GM18517 (cell line): ENCODE data around the gene SLC8A2.
"Not testable (repeated sequence)": the region's sequence is repeated elsewhere in the genome, so short reads cannot be mapped to it uniquely, and the experiment has no call there.

Experiments used
- ATAC-seq: cut with Tn5 transposase; IDR thresholded peaks from one replicate; pipeline ENCODE4 v1.9.1; 2021; ENCODE audit warnings: mild to moderate bottlenecking, moderate library complexity; ENCODE audit not compliant: unreplicated experiment

The SLC8A2 gene

DNA sequence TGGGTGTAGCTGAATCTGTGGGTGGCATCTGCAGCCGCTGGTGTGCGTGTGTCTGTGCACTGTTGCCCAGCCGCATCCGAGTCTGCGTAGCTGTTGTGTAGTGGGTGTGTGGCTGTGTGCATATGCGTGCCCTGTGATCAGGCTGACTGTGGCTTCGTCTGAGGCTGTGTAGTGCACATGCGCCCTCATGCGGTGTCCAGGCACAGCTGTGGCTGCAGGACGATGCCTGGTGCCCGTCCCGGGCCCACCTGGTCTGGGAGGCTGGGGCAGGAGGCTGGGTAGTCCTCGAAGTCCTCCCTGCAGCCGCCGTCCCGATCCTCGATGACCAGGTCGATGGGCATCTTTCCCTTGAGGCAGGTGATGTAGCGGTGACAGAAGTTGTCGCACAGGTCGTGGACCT is 57.2 kb downstream of the SLC8A2 start:
- ATAC-seq: no peak

DNA sequence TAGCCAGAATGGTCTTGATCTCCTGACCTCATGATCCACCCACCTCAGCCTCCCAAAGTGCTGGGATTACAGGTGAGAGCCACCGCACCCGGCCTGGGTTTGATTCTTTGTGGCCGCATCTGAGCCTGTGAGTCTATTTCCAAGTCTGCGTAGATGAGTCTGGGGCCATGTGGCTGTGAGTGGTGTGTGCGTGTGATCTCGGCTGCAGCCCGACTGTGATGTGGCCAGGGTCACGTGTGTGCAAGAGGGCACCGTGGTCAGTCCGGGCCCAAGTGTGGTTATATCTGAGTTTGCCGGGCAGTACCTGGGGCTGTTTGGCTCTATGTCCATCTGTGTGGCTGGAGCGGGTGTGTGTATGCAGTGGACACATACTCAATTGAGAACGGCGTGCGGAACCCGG is 57.8 kb downstream of the SLC8A2 start:
- no peak for ATAC-seq

DNA sequence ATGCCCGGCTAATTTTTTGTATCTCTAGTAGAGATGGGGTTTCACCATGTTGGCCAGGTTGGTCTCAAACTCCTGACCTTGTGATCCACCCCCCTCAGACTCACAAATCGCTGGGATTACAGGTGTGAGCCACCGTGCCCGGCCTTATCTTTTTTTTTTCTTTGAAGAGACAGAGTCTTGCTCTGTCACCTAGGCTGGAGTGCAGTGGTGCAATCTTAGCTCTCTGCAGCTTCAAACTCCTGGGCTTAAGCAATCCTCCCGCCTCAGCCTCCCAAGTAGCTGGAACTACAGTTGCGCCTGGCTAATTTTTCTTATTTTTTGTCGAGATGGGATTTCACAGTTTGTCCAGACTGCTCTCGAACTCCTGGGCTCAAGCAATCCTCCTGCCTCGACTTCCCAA is 60.0 kb downstream of the SLC8A2 start:
- not testable (repeated sequence) for ATAC-seq

DNA sequence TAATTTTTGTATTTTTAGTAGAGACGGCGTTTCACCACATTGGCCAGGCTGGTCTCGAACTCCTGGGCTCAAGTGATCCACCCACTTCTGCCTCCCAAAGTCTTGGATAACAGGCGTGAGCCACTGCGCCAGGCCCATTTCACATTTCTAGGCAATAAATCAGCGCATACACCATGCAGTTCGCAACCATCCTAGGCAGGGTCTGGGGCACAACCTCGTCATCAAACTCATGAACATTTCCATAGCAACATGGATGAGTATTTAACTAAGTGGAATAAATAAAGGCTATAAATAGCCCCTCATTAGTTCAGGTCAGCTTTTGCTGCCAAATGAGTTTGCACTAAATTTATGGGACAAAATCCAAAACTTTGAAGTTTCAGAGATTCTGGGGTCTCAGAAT is 60.6 kb downstream of the SLC8A2 start:
- ATAC-seq: no peak

DNA sequence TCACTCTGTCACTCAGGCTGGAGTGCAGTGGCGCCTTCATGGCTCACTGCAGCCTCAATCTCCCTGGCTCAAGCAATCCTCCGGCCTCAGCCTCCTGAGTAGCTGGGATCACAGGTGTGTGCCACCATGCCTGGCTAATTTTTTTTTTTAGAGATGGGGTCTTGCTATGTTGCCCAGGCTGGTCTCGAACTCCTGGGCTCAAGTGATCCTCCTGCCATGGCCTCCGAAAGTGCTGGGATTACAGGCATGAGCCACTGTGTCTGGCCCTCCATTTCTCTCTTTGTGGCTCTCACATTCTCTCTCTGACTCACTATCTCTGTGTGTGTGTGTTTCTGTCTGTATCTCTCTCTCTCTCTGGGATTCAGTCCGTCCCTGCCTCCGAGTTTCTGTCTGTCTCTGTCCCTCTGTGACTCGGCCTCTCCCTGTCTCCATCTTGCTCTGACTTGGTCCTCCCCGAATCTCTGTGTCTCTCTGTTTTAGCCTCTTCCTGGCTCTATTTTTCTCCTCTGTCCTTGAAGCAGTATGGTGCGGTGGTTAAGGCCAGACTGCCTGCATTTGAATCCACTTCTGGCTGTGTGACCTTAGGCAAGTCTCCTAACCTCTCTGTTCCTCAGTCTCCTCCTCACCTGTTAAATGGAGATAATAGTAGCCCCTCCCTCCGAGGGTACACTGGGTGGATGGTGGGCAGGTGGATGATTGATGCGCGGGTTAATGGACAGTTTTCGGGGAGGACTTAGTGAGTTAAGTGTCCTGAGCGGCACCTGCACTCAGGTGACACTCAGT is 63.3 kb downstream of the SLC8A2 start:
- no peak for ATAC-seq

DNA sequence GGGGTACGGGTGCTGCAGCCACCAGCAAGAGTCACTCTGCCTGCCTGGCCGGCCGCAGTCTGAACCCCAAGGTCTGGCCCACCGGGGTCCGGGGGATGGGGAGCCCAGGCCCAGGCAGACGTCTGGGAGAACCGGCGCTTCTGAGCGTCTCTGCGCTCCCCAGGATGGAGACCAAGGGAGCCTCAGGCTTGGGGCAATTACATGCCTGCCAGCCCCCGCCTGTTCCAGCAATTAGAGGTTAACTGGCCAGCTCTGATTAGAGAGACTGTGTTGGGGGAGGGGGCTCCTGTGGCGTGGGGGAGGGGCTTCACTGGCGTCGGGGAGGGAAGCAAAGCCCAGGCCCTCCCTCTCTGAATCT is 64.3 kb downstream of the SLC8A2 start:
- no peak for ATAC-seq

DNA sequence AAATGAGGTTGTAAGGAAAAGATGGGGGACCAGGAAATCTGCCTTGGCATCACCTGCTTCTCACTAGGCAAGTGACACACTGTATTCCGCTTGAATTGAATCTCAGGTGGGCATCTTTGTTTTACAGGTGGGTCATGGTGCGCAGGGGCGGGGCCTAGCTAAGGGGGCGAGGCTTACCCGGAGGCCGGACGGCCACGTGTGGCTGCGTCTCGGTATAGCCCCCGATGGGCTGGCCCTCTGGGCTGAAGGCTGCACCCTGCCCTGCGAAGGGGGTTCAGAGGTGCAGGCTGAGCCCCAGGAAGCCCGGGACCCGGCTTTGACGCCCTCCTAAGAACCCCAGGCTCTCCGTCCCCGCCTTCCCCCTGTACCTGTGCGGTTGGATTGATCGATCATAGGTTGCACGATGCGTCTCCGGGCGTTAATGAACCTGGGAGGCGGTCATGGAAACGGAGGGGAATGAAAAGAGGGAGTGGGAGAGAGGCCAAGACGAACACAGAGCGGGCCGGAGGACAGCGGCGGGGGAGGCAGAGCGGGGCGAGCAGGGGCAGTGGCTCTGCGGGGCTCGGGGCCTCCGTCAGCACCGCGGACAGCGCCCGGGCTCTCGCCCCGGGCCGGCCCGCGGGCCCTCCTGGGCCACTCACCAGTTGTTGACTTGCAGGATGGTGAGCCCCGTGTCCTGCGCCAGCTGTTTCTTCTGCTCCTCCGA is 64.8 kb downstream of the SLC8A2 start:
- no peak for ATAC-seq

DNA sequence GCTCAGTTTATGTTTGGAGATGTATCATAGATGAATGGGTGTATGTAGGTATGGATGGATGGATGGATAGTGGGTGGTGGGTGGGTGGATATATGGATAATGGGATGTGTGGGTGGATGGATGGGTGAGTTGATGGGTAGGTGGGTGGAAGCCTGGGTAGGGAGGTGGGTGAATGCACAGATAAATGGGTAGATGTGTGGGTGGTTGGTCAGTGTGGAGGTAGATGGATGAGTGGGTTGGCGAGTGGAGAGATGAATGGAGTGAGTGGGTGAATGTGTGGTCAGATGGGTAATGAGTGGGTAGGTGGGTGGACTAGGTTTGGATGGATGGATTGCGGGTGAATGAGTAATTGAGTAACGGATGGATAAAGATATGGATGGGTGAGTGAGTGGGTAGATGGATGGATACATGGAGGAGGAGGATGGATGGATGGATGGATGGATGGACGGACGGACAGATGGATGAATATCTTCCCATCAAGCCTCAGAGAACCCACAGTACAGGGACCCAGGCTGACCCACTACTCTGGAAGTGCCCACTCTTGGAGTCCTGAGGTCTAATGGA is 65.8 kb downstream of the SLC8A2 start:
- ATAC-seq: no peak

DNA sequence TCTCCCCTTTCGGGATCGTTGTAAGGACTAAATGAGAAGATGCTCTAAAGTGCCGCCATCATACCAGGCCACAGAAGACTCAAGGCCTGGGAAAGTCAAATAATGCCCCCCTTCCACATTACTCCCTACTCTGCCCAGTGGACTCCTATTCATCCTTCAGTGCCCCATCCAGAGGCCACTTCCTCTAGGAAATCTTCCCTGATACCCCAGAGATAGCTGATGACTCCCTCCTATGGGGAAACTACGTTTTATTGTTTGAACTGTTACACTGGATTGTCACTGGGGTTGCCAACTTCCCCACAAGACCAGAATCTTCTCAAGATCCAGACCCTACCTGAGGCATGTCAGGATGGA is 66.5 kb downstream of the SLC8A2 start:
- ATAC-seq: no peak

DNA sequence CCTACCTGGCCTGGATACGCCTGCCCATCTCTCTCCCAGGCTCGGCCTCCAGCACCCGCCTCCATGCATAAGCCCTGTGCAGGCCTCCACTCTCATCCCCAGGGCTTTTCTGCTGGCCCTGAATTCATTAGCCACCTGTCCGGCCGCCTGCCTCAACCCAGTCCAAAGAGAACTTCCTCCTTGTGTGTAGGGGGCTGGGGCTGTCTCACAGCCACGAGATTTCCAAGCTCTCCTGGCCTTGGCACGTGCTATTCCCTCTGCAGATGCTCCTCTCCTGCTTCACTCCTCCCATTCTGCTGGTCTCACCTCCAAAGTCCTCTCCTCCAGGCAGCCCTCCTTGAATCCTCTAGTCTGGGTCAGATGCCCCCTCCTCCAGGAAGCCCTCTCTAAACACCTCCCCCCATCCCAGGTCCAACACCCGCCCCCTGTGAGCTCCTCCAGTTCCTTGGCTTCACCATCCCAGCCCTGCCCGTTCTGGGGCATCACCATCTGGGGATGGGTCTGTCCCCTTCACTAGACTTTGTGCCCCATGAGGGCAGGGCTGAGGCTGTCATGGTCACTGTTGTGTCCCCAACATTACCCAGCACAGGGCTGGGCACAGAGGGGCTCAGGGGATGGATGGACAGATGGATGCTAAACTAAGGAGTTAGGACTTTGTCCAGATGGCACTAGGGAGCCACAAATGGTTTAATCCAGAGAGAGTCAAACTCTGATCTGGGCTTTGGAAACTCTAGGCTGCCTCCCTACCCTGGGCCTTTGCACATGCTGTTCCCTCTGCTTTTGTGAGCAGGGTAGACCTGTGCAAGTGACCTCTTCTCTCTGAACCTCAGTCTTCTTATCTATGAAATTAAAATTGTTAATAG is 67.1 kb downstream of the SLC8A2 start:
- ATAC-seq: no peak

DNA sequence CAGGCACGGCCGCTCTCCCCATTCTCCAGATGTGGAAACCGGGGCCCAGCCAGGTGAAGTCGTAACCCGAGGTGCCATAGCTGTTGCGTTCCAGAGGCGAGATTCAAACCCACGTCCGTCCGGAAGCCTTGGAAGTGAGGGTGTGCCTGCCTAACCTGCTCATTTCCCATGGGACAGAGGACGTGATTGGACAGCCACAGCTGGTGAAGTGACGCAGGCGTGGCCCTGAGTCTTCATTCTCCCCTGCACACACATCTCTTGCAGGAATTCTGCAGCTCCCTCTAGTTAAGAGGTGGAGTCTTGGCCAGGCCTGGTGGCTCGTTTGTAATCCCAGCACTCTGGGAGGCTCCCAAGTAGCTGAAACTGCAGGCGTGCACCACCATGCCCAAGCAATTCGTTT is 69.2 kb downstream of the SLC8A2 start:
- no peak for ATAC-seq

DNA sequence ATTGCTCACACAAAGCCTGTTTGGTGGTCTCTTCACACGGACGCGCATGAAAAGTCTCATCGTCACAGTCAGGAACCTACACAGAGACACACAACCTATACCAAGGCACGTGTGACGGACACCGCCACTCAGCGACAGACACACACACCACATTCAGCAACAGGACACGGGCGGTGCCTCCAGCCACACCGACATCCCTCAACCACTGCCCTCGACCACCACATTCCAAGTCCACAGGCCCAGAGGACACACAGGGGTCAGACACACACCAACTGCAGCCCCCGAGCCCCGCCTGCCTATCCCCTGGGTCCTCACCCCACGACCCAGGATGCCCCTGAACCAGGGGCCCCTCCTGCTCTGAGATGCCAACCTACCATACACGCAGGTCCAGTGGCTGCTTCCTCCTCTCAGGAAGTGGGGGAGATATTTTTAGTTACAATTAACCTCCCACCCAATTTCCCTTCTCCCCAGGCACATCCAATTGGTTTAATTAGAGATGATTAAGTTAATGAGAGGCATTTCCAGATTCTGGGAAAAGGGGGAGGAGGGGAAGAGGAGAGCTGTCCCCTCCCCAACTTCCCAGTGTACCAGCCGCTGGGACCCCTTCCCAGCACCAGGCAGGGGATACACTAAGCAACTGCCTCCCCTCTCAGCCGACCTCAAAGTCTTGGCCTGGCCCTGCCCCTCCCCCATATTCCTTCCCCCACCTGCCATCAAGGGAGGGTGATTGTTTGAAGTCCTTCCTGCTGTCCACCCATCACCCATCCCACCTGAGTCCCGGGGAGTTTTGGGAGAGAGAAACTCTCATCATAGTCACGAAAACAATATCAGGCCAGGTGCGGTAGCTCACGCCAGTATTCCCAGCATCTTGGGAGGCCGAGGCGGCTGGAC is 72.7 kb downstream of the SLC8A2 start:
- ATAC-seq: no peak

DNA sequence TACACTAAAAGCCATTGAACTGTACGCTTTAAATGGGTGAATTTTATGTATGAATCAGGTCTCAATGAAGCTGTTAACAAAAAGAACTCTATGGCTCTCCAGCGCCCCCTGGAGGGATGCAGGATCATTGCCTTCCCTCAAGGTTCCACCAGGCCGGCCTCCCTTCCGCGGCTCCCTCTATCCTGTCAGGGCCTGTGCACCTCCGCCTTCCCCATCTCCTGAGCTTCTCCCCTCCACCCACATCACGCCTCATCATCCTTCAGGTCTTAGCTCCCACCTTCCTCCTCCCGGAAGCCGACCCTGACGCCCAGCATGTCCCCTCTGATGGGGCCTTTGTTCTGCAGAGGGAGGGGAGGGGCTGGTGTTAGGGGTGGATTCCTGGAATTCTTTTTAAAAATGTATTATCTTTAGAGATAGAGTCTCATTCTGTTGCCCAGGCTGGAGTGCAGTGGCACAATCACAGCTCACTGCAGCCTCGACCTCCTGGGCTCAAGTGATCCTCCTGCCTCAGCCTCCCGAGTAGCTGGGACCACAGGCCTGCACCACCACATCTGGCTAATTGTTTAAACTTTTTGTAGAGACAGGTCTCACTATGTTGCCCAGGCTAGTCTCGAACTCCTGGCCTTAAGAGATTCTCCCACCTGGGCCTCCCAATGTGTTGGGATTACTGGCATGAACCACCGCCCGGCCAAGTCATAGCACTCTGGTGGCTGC is 80.0 kb downstream of the SLC8A2 start:
- no peak for ATAC-seq

DNA sequence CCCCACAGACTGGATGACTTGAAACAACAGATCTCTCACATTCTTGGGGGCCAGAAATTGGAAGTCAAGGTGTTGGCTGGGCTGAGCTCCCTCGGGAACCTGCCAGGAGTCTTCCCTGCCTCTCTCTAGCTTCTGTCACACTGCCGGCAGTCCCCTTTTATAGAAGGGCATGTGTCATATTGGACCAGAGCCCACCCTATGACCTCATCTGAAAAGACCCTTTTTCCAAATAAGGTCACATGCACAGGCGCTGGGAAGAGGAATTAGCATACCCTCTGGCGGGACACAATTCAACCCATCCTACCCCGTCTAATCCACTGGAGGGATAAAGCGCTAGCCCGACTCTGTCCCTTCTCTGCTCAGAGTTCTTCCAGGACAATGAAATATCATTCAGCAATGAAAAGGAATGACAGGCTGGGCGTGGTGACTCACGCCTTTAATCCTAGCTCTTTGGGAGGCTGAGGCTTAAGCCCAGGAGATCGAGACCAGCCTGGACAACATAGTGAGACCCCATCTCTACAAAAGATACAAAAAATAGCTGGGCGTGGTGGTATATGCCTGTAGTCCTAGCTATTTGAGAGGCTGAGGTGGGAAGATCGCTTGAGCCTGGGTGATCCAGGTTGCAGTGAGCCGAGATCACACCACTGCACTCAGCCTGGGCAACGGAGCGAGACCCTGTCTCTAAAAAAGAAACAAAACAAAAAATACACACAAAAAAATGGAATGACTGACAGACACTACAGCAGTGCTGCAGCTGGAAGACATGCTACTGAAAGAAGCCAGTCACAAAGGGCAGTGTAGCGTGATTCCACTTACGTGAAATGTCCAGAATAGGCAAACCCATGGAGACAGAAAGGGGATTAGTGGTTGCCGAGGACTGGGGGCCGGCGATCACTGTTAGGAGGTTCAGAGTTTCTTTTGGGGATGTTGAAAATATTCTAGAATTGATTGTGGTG is 80.9 kb downstream of the SLC8A2 start:
- ATAC-seq: no peak

DNA sequence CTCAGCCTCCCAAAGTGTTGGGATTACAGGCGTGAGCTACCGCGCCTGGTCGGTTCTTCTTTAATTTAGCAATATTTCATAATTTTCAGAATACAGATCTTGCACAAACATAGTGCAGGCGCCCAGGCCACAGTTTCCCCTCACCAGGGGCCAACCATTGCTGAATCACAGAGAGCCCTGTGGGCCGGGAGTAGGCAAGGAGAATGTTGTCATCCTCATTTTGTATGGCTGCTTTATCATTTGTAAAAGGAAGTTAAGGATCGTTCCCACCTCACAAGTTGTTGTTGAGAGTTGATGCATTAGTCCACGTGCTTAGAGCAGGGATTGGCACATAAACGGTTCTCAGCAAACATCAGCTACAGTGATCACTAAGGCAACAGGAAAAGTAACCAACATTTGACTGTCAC is 82.5 kb downstream of the SLC8A2 start:
- no peak for ATAC-seq

DNA sequence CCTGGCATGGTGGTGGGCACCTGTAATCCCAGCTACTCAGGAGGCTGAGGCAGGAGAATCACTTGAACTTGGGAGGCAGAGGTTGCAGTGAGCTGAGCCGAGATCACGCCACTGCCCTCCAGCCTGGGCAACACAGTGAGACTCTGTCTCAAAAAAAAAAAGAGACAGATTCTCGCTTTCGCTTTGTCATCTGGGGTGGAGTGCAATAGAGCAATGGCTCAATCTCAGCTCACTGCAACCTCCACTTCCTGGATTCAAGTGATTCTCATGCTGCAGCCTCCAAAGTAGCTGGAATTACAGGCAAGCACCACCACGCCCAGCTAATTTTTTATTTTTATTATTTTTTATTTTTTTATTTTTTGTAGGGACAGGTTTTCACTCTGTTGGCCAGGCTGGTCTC is 83.0 kb downstream of the SLC8A2 start:
- ATAC-seq: not testable (repeated sequence)

DNA sequence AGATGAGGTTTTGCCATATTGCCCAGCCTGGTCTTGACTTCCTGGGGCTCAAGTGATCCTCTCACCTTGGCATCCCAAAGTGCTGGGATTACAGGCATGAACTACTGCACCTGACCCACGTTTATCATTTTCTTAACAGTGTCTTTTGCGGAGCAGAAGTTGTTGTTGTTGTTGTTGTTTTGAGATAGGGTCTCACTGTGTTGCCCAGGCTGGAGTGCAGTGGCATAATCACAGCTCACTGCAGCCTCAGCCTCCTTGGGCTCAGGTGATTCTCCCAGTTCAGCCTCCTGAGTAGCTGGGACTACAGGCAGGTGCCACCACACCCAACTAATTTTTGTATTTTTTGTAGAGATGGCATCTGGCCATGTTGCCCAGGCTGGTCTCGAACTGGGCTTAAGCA is 84.1 kb downstream of the SLC8A2 start:
- not testable (repeated sequence) for ATAC-seq

DNA sequence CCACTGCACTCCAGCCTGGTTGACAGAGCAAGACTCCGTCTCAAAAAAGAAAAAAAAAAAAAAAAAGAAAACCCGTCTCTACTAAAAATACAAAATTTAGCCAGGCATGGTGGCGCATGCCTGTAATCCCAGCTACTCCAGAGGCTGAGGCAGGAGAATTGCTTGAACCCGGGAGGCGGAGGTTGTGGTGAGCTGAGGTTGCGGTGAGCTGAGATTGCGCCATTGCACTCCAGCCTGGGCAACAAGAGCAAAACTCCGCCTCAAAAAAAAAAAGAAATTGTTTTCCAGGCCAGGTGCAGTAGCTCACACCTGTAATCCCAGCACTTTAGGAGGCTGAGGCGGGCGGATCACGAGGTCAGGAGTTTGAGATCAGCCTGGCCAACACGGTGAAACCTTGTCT is 85.1 kb downstream of the SLC8A2 start:
- not testable (repeated sequence) for ATAC-seq

DNA sequence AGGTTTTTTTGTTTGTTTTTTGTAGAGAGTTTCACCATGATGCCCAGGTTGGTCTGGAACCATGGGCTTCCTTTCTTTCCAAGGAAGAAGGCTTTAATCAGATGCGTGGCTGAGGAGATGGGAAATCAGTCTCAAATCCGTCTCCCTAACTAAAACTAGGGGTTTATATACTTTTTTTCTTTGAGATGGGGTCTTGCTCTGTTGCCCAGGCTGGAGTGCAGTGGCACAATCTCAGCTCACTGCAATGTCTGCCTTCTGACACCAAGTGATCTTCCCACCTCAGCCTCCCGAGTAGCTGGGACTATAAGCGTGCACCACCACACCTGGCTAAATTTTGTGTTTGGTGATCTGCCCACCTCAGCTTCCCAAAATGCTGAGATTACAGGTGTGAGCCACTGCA is 87.2 kb downstream of the SLC8A2 start:
- not testable (repeated sequence) for ATAC-seq
